GM12878 (cell line): Measurements from ENCODE around the gene FRK. TPM values are rescaled to one million over a fixed set of nuclear protein-coding genes. Genes with fewer than 3 reads are reported as not detected.
A peak's percentile ranks its signal among the peaks of the same experiment; 100 is the strongest.

Experiments
- ATAC-seq: fragments of 200-7000 bp; cut with Tn5 transposase; 3 replicates; pipeline ENCODE4 v1.9.1; 2020; ENCODE audit warnings: mild to moderate bottlenecking, moderate library complexity
- BruUV-seq: library from RNA; stranded (reverse); fragments of 400-500 nt; replicated peaks from 2 replicates; lab custom pipeline; 2021; lab: Mats Ljungman, UMichigan
- CTCF ChIA-PET: fragments of 300-600 bp; sonication (Branson Sonifier 250); formaldehyde crosslinking; extraction: SDS; loops from one replicate; lab custom pipeline; 2021; ENCODE audit warnings: inconsistent platforms; lab: Yijun Ruan, JAX
- POLR2A ChIA-PET: fragments of 350-600 bp; formaldehyde crosslinking; extraction: SDS; loops from one replicate; lab custom pipeline; 2021; ENCODE audit warnings: inconsistent platforms; lab: Charles Lee
- RAD21 ChIA-PET: fragments of 300-600 bp; sonication (Branson Sonifier 250); formaldehyde crosslinking; loops from one replicate; lab custom pipeline; 2023; ENCODE audit warnings: antibody characterized with exemption; ENCODE audit not compliant: unreplicated experiment; lab: Charles Lee
- SMC1A ChIA-PET: fragments of 300-600 bp; sonication (Branson Sonifier 250); formaldehyde crosslinking; loops from one replicate; lab custom pipeline; 2023; ENCODE audit not compliant: unreplicated experiment, uncharacterized antibody; lab: Charles Lee
- DNase-seq: peaks from one replicate; pipeline ENCODE4 v3.0.0-alpha.2; 2011; ENCODE audit warnings: low read depth, low spot score
- FAIRE-seq: peaks from 3 replicates; lab custom pipeline; 2011; peaks lifted over from hg19 to GRCh38; lab: Jason Lieb, UNC
- H2AFZ ChIP-seq: 2 replicates; pipeline ENCODE4 v1.6.0; 2011; ENCODE audit warnings: low read depth, low read length, control low read depth; ENCODE audit not compliant: control insufficient read depth
- H3K27ac ChIP-seq: 2 replicates; pipeline ENCODE4 v1.5.1; 2011; ENCODE audit warnings: control low read depth; ENCODE audit not compliant: control insufficient read depth, insufficient read depth
- H3K27me3 ChIP-seq, 2 experiments: replicated peaks in 1 of 2; 2 replicates each; pipeline versions ENCODE4 v1.6.0 to v1.6.1; 2011; ENCODE audit warnings: low read length in 1 of 2; ENCODE audit not compliant: control insufficient read depth in 2 of 2, insufficient read depth in 2 of 2
- H3K36me3 ChIP-seq, 2 experiments: 2 replicates each; pipeline ENCODE4 v1.5.1; 2011; ENCODE audit warnings: low read length in 1 of 2; ENCODE audit not compliant: control insufficient read depth in 2 of 2, insufficient read depth in 2 of 2
- H3K4me1 ChIP-seq: 2 replicates; pipeline ENCODE4 v1.6.1; 2011; ENCODE audit warnings: mild to moderate bottlenecking, low read length, moderate library complexity, mixed read lengths; ENCODE audit not compliant: control insufficient read depth, insufficient read depth
- H3K4me2 ChIP-seq: 2 replicates; pipeline ENCODE4 v1.6.0; 2011; ENCODE audit warnings: control low read depth; ENCODE audit not compliant: control insufficient read depth, insufficient read depth
- H3K4me3 ChIP-seq: fragments of 200-600 bp; sonication (generic); 2 replicates; pipeline ENCODE4 v1.5.1; 2016
- H3K79me2 ChIP-seq: 2 replicates; pipeline ENCODE4 v1.6.0; 2011; ENCODE audit warnings: low read length; ENCODE audit not compliant: control insufficient read depth, insufficient read depth
- H3K9ac ChIP-seq: 2 replicates; pipeline ENCODE4 v1.8.0; 2011; ENCODE audit warnings: low read length, control low read depth, mixed read lengths; ENCODE audit not compliant: control insufficient read depth, insufficient read depth
- H3K9me3 ChIP-seq: replicated peaks from 3 replicates; pipeline ENCODE4 v1.5.1; 2011; ENCODE audit warnings: mild to moderate bottlenecking, low read length; ENCODE audit not compliant: control insufficient read depth, insufficient read depth
- H4K20me1 ChIP-seq: 2 replicates; pipeline ENCODE4 v1.6.0; 2011; ENCODE audit not compliant: control insufficient read depth, insufficient read depth
- IRF3 ChIP-seq: fragments of 450-650 bp; IDR thresholded peaks from 2 replicates; pipeline ENCODE4 v1.6.1; 2014; ENCODE audit warnings: mild to moderate bottlenecking
- WGBS: methylation state at CpG from one replicate; pipeline ENCODE4 v1.1.6; 2016; ENCODE audit warnings: low lambda C conversion rate; ENCODE audit not compliant: insufficient replicate concordance, insufficient coverage; ENCODE audit errors: missing lambda C conversion rate; 5-methylcytosine and 5-hydroxymethylcytosine counted together
- in situ Hi-C: fragments of 300-500 bp; cut with MboI; formaldehyde crosslinking; loops from 9 replicates; pipeline ENCODE4 v1.14.3; 2018; ENCODE audit warnings: mixed read lengths
- intact Hi-C: fragments of 100-400 bp; cut with micrococcal nuclease; formaldehyde crosslinking; loops from one replicate; pipeline ENCODE4 v1.14.2; 2022; ENCODE audit not compliant: unreplicated experiment
- polyA plus RNA-seq, 11 experiments: library from polyadenylated mRNA; depleted of rRNA in 4 of 11; unstranded in 6 of 11; stranded (reverse) in 5 of 11; fragments of >200 nt; fragmentation: Nextera tagmentation in 4 of 11; fragmentation: Illumina TruSeq in 1 of 11; extraction: Ambion mirVana in 4 of 11; extraction: Trizol in 1 of 11; gene quantifications; 1 replicate in 1 of 11; 2 replicates in 10 of 11; pipeline versions ENCODE4 v1.2.1 to v1.2.3, GENCODE V29; 2011 to 2016; ENCODE audit warnings: inconsistent platforms in 2 of 11, missing spikeins in 2 of 11, low read depth in 1 of 11
- total RNA-seq, 4 experiments: library from RNA; depleted of rRNA in 3 of 4; stranded (reverse); fragments of >200 nt in 3 of 4; fragmentation: Illumina TruSeq in 1 of 4; extraction: Trizol in 1 of 4; gene quantifications; 2 replicates each; pipeline versions ENCODE4 v1.2.1 to v1.2.3, GENCODE V29; 2013 to 2021
- TF ChIP-seq, protein P1 (sequence below): fragments of 450-650 bp; IDR thresholded peaks from 2 replicates; pipeline ENCODE4 v1.6.1; 2016; ENCODE audit warnings: mild to moderate bottlenecking

FRK gene
- total and polyA plus RNA-seq, 10 of the 15 experiments (the other 5 are each of a cell fraction or from before 2014, with no cell fraction given) = 0.29 to 2.4 (median 1.2) TPM

DNA sequence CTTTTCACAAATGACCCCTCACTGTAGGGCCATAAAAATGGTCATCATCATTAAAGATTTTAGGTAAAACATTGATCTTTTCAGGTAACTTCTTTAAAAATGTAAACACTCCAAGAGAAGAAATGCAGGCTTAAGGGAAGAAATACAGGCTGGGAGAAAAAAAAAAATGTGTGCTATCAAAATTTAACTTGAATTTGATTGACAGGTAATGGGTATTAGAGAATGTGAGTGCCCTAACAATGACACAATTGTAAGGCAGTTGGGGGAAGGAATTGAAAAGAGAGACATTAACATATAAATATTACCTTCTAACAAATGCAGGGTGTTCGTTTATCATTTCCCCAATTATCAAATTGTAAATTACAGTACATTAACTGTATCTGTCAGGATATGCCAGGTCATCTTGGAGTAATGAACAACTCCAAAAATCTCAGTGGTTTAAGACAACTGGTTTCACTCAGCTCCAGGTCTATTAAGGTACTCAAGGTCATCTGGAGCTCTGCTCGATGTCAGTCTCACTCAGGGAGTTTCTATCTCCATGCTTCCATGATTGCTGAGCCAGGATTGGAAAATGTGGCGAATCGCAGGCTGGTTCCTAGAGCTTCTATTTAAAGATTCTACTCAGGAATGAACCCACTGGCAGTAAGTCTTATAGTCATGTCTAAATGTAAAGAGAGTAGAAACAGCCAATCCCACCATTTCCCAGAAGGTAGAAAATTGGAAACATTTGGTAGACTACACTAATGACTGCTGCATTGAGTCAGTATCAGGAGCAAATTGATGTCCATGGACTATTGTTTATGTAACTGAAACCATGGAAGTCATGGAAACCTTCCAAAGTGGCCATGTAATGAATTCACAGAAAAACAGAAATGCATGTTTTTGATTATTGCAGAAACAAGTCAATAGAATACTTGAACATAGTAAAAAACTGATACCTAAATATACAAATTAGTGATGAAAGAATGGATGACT lies 55.6 kb downstream of the FRK start:
- over 99% methylated on average over 4 of the region's 4 CpGs for WGBS
- CTCF ChIA-PET = interaction anchor here (0.8 to 1.2 kb wide), 3 partner anchors 17 to 92 kb away, joined by 3 to 5 read pairs (median 3); no protein-coding TSS in a partner anchor
- no peak for FAIRE-seq

More for the DNA sequence above, 55.6 kb downstream of the FRK start:
- intact Hi-C loops = no loop called here
- Histone ChIP-seq H3K36me3 (no peaks in the 10 kb centered on the region), H3K4me3 (no peak overlapping the region), H3K27ac (no peak overlapping the region; the same call in 1 of the 2 replicates), H4K20me1 (no peaks in the 10 kb centered on the region), H3K27me3 (no peaks in the 10 kb centered on the region), H2AFZ (no peak overlapping the region), H3K9me3 (no peaks in the 10 kb centered on the region; the same call in 2 of the 3 replicates), H3K79me2 (no peaks in the 10 kb centered on the region), H3K4me2 (no peak overlapping the region), H3K4me1 (peaks cover 28% of the 10 kb centered on the region), H3K9ac (no peak overlapping the region)
- in situ Hi-C loops = no loop called here
- RAD21 ChIA-PET = interaction anchor here (0.7 kb wide), 1 partner anchor 101 kb away, joined by 3 read pairs; no protein-coding TSS in a partner anchor
- DNase-seq (no peak), ATAC-seq (no peak)
- POLR2A ChIA-PET = interaction anchor here (1.2 kb wide), 1 partner anchor 96 kb away, joined by 4 read pairs; no protein-coding TSS in a partner anchor
- TF ChIP-seq IRF3 = no peak
- TF ChIP-seq, protein P1, sequence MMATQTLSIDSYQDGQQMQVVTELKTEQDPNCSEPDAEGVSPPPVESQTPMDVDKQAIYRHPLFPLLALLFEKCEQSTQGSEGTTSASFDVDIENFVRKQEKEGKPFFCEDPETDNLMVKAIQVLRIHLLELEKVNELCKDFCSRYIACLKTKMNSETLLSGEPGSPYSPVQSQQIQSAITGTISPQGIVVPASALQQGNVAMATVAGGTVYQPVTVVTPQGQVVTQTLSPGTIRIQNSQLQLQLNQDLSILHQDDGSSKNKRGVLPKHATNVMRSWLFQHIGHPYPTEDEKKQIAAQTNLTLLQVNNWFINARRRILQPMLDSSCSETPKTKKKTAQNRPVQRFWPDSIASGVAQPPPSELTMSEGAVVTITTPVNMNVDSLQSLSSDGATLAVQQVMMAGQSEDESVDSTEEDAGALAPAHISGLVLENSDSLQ = peak; percentile 68
- SMC1A ChIA-PET = interaction anchor here (1.1 to 2.5 kb wide), 10 partner anchors 14 to 163 kb away, joined by 3 to 9 read pairs (median 5); partner anchors contain the start of gene FRK
- BruUV-seq = no TSS peak
